Omental fat pad (tissue), 4 donors: ENCODE measurements around the gene HBE1. TPM values are rescaled to one million over a fixed set of nuclear protein-coding genes. Genes with fewer than 3 reads are reported as not detected.

Experiments
- ATAC-seq: fragments of 150-250 bp; one replicate; pipeline ENCODE4 v1.9.1; 2016; ENCODE audit warnings: mild to moderate bottlenecking, moderate library complexity; ENCODE audit not compliant: low FRiP score
- DNase-seq: peaks from one replicate; pipeline ENCODE4 v3.0.0-alpha.2; 2019; ENCODE audit warnings: low spot score
- total RNA-seq, 4 donors: library from RNA; depleted of rRNA; stranded (reverse); fragments of >200 nt; gene quantifications; one replicate each; pipeline ENCODE4 v1.1.0, GENCODE V29; 2016
- TF ChIP-seq, protein P1 (sequence below), 3 donors: fragments of 450-650 bp; IDR thresholded peaks; one replicate each; pipeline ENCODE4 v1.5.1; 2016 to 2017; ENCODE audit warnings: antibody characterized with exemption in 3 of 3, mild to moderate bottlenecking in 3 of 3, moderate library complexity in 2 of 3

The HBE1 gene
- total RNA-seq, 4 donors from 2014 or later = not detected

DNA sequence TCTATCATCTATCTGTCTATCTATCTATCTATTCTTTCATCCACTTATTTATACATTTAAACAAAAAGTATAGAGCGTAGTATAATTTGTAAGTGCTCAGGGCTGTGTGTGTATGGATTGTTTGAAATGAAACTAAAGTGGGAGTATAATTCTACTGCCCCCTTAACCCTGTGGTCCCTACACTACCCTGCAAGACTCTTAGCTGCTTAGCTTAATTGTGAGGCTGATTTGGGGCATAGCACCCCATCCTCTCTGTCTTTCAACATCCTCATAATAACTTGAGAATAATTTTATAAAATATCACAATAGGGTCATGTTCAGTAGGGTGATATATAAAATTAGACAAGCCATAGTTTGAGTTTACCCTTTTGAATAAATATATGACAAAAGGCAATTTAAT, 20.4 kb upstream of the HBE1 start:
- TF ChIP-seq, protein P1, sequence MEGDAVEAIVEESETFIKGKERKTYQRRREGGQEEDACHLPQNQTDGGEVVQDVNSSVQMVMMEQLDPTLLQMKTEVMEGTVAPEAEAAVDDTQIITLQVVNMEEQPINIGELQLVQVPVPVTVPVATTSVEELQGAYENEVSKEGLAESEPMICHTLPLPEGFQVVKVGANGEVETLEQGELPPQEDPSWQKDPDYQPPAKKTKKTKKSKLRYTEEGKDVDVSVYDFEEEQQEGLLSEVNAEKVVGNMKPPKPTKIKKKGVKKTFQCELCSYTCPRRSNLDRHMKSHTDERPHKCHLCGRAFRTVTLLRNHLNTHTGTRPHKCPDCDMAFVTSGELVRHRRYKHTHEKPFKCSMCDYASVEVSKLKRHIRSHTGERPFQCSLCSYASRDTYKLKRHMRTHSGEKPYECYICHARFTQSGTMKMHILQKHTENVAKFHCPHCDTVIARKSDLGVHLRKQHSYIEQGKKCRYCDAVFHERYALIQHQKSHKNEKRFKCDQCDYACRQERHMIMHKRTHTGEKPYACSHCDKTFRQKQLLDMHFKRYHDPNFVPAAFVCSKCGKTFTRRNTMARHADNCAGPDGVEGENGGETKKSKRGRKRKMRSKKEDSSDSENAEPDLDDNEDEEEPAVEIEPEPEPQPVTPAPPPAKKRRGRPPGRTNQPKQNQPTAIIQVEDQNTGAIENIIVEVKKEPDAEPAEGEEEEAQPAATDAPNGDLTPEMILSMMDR (IDR thresholded peaks at IDR 0.05) = no peak
- DNase-seq (no peak), ATAC-seq (no peak)

DNA sequence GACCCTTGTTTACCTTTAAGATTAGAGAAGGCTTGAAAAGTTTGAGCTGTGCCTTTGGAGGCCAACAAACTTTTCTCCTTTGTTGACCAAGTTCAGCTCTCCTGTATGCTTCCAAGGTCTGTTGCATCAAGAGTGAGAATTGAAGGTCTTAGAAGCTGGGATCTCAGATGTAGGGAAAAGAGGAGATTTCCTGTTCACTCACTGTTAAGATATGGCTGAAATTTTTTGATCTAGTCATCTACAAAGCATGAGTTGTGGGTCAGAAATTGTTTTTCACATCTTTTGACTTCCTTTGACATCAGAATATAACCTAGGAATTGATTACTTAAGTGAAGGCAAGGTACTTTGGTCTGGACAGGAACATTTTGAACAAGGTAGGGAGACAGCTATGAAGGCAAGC, 20.0 kb upstream of the HBE1 start:
- TF ChIP-seq, protein P1 (IDR thresholded peaks at IDR 0.05) = no peak
- ATAC-seq (no peak), DNase-seq (no peak)

DNA sequence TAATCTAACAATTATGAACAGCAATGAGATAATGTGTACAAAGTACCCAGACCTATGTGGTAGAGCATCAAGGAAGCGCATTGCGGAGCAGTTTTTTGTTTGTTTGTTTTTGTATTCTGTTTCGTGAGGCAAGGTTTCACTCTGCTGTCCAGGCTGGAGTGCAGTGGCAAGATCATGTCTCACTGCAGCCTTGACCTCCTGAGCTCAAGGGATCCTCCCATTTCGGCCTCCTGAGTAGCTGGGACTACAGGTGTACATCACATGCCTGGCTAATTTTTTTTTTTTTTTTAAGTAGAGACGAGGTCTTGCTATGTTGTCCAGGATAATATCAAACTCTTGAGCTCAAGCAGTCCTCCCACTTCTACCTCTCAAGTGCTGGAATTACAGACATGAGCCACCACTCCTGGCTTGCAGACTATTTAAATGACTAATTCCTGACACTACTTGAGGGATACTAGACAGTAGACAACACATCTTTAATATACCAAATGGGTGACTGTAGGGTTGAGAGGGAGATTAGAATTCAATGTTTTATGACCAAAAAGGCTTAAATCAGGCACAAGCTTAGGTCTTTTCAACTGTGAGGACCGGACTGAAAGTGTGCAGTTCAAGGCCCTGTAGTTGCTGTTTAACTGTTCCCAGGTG, 19.3 kb upstream of the HBE1 start:
- no peak for ATAC-seq
- no peak for DNase-seq
- TF ChIP-seq, protein P1 (IDR thresholded peaks at IDR 0.05) = no peak

DNA sequence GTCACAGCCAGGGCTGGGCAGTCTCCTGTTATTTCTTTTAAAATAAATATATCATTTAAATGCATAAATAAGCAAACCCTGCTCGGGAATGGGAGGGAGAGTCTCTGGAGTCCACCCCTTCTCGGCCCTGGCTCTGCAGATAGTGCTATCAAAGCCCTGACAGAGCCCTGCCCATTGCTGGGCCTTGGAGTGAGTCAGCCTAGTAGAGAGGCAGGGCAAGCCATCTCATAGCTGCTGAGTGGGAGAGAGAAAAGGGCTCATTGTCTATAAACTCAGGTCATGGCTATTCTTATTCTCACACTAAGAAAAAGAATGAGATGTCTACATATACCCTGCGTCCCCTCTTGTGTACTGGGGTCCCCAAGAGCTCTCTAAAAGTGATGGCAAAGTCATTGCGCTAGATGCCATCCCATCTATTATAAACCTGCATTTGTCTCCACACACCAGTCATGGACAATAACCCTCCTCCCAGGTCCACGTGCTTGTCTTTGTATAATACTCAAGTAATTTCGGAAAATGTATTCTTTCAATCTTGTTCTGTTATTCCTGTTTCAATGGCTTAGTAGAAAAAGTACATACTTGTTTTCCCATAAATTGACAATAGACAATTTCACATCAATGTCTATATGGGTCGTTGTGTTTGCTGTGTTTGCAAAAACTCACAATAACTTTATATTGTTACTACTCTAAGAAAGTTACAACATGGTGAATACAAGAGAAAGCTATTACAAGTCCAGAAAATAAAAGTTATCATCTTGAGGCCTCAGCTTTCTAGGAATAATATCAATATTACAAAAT, 18.6 kb upstream of the HBE1 start:
- ATAC-seq (no peak), DNase-seq (no peak)
- TF ChIP-seq, protein P1 (IDR thresholded peaks at IDR 0.05) = no peak

DNA sequence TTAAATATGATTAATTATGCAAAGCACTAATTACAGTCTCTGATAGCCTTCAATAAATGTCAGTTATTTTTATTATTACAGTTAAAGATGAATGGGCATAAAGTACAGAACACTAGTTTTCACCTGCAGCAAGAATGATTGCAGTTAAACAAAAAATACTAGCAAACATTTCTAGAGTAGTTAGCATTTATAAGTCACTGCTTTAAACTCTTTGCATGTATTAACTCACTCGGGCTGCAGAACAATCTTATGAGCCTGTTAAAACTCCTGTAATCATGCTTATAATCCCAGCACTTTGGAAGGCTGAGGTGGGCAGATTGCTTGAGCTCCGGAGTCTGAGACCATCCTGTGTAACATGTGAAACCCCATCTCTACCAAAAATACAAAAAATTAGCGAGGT, 17.2 kb upstream of the HBE1 start:
- ATAC-seq (no peak), DNase-seq (no peak)
- TF ChIP-seq, protein P1 (IDR thresholded peaks at IDR 0.05) = no peak

DNA sequence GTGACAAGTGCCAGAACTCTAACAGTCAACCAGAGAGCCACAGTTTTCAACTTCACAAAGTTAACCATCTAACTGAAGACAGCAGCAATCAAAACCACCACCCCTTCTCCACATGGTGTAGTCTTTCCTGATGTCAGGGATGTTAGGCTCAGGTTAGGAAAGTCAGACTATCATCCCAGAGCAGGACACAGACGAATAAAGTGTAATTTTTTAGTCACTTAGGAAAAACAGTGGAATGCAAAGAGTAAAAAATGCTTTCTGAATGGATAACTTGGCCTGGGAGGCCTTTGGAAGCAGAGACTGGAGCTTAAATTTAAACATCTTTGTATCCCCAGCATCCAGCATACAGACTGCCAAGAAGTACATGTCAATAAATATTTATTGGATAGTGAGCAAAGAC, 16.6 kb upstream of the HBE1 start:
- ATAC-seq (no peak), DNase-seq (no peak)
- TF ChIP-seq, protein P1 (IDR thresholded peaks at IDR 0.05) = no peak
